T-helper 2 cell treated with Interferon-gamma antibody and Interleukin-4, amounts not matched to agents 5 μg/mL and 100 μg/mL, for 36 hours (primary cell): ENCODE results near the gene OR2G3.

Experiments
- DNase-seq: peaks from one replicate; pipeline ENCODE4 v3.0.0; 2021; ENCODE audit warnings: low spot score
- H3K27ac Mint-ChIP-seq: one replicate; pipeline ENCODE4 v1.8.0; 2021; ENCODE audit warnings: mild to moderate bottlenecking, mixed read lengths
- H3K27me3 Mint-ChIP-seq: one replicate; pipeline ENCODE4 v1.8.0; 2021; ENCODE audit warnings: low read depth, mixed read lengths
- H3K36me3 Mint-ChIP-seq: one replicate; pipeline ENCODE4 v1.8.0; 2021; ENCODE audit warnings: low read depth, mixed read lengths
- H3K4me1 Mint-ChIP-seq: one replicate; pipeline ENCODE4 v1.8.0; 2021; ENCODE audit warnings: low read depth, mixed read lengths
- H3K4me3 Mint-ChIP-seq: one replicate; pipeline ENCODE4 v1.8.0; 2022; ENCODE audit warnings: mild to moderate bottlenecking, moderate library complexity, mixed read lengths
- H3K9me3 Mint-ChIP-seq: one replicate; pipeline ENCODE4 v1.8.0; 2021; ENCODE audit warnings: mixed read lengths

The OR2G3 gene

DNA sequence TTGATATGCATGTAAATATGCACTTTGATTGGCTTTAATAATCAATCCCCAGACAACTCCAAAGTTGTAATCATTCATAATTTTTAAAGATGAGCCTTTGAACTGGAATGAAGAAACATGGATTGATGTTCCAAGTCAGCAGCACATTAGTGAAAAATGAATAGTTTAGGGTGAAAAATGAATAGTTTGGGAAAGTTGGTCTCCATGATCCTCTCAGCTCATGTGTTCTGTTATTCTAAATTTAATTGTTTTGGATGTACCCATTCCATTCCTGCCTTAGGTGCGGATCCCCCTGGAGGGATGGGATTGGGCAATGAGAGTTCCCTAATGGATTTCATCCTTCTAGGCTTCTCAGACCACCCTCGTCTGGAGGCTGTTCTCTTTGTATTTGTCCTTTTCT, at the start of gene OR2G3:
OR2G3 (plus strand) TSS at position 301 of the 400 bp plus-strand sequence; CDS start at position 301, 0 bp downstream.
- no peak for DNase-seq
- H3K4me1 Mint-ChIP-seq = no peaks in the 10 kb centered on the region
- no peaks in the 10 kb centered on the region for H3K36me3 Mint-ChIP-seq
- H3K27ac Mint-ChIP-seq = no peak within 1 kb of the TSS
- H3K4me3 Mint-ChIP-seq = no peak within 1 kb of the TSS
- H3K9me3 Mint-ChIP-seq = no peaks in the 10 kb centered on the region
- no peaks in the 10 kb centered on the region for H3K27me3 Mint-ChIP-seq

DNA sequence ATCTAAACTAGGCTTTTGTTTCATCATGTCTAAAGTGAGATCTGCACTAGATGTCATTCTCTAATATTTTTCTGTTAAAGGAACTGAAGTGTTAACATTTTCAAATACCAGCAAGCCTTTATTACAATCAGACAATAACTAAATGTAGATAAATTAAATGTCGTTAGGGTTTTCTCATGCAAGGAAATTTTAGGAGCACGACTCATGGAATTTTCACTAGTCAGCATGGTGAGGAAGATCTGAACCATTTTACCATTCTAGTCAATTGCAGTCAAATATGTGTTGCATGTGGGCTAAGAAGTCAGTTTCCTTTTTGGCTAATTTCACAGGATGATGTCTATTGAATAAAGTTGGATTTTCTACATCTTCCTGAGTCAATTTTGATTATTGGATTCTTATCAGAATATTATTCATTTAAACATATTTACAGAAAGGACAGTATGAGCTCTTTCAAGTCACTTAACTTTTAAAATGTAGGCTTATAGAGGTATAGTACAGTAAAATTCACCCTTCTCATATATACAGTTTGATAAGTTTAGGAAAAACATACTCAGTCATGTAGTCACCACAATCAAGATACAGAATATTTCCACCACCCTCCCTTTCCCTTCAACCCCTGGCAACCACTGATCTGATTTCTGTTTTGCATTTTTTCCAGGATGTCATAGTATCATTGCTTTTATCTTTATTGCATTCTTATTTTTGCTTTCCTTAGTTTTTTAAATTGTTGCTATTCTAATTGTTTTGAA, 47.3 kb upstream of the OR2G3 start:
- Mint-ChIP-seq H3K9me3 (no peaks in the 10 kb centered on the region), H3K4me1 (no peaks in the 10 kb centered on the region), H3K36me3 (no peaks in the 10 kb centered on the region), H3K4me3 (no peak overlapping the region), H3K27ac (no peak overlapping the region), H3K27me3 (no peaks in the 10 kb centered on the region)
- no peak for DNase-seq

DNA sequence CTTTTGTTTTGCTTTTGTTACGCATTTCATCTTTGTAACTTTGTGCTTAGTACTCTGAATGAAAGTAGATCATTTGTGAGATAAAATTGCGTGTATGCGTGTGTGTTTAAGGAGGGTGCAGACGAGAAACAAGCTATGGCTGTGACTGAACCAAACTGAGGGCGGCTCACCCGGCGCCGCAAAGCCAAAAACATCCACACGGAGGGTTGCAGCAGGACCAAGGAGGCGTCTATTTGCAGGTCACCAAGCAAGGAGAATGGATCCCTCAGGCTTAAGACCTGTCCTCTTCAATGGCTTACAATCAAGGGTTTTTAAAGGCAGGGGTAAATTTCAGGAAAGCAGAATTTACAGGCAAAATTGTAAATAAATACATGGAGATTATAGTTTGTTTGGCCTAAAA, 43.7 kb upstream of the OR2G3 start:
- Mint-ChIP-seq H3K4me3 (no peak overlapping the region), H3K9me3 (no peaks in the 10 kb centered on the region), H3K36me3 (no peaks in the 10 kb centered on the region), H3K27me3 (no peaks in the 10 kb centered on the region), H3K4me1 (no peaks in the 10 kb centered on the region), H3K27ac (no peak overlapping the region)
- DNase-seq = no peak

DNA sequence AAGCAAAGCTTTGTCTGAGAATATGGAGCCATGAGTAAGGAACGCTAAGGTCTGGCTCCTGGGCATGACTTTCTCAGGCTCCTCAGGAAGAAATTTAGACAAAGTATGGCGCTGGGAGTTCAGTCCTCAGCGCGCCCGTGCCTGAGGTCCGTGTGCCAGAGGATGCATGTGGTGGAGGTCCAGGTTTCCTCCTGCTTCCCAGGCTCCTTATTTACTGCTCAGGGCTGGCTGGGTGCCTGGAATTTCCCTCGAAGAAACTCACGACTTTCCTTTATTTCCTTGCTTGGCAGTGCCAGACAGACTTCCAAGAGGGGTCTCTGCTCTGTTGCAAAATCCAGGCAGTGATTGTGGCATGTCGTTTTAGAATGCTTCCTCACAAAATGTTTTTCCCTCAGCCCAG, 43.2 kb upstream of the OR2G3 start:
- Mint-ChIP-seq H3K9me3 (no peaks in the 10 kb centered on the region), H3K4me3 (no peak overlapping the region), H3K27ac (no peak overlapping the region), H3K4me1 (no peaks in the 10 kb centered on the region), H3K36me3 (no peaks in the 10 kb centered on the region), H3K27me3 (no peaks in the 10 kb centered on the region)
- no peak for DNase-seq

DNA sequence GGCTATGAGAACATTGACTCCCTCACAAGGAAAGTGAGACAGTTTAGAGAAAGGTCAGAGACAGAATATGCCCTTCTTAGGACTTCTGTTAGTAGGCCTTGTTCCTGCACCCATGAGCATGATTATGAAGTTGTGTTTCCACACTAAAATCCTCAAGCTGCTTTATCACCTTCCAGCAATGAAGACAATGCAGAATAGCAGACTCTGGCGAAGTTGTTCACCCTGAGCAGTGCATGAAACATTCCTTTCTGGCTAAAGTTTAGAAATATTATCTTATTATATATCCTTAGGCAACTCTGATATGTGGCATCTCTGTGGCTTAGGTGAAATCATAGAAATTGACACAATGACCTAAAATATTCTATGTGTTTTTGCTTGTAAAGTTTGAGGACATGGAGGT, 31.1 kb upstream of the OR2G3 start:
- peaks cover 10% of the 10 kb centered on the region for H3K9me3 Mint-ChIP-seq
- no peak overlapping the region for H3K4me3 Mint-ChIP-seq
- no peak for DNase-seq
- H3K27me3 Mint-ChIP-seq = peaks cover 2% of the 10 kb centered on the region
- H3K36me3 Mint-ChIP-seq = no peaks in the 10 kb centered on the region
- no peak overlapping the region for H3K27ac Mint-ChIP-seq
- no peaks in the 10 kb centered on the region for H3K4me1 Mint-ChIP-seq

DNA sequence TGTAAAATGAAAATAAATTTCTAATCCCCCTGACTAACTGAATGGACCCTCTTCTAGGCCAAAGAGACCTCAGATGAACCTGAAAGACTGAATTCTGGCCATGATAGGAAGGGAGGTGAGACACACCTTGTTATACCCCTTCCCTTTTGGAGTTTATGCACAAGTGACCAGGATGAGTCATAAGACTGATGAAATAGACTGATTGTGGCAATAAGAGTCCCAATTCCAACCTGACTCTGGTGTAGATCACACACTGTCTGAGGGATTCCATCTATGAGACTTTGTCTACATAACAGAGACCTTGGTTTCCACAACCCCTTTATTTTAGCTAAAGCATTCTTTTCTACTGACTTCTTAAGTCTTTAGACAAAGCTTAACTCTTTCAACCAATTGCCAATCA, 30.7 kb upstream of the OR2G3 start:
- H3K27me3 Mint-ChIP-seq = peaks cover 2% of the 10 kb centered on the region
- no peaks in the 10 kb centered on the region for H3K4me1 Mint-ChIP-seq
- DNase-seq = no peak
- H3K36me3 Mint-ChIP-seq = no peaks in the 10 kb centered on the region
- no peak overlapping the region for H3K27ac Mint-ChIP-seq
- no peak overlapping the region for H3K4me3 Mint-ChIP-seq
- H3K9me3 Mint-ChIP-seq = peaks cover 10% of the 10 kb centered on the region

DNA sequence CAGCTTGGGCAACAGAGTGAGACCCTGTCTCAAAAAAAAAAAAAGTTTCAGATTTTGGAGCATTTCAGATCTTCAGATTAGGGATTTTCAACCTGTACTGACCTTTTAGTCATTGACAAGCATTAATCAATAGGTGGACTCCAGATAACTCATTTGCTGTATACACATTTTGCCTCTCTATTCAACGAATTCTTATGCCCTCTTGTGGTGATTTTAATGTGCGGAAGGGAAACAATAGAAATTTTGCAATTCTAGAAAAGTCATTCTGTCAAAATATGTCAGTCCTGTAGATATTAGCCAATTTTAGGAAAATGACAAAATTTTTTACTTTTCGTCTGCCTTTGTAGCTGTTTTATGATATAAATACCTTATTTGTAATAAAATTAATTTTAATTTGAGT, 28.9 kb upstream of the OR2G3 start:
- no peak for DNase-seq
- Mint-ChIP-seq H3K27ac (no peak overlapping the region), H3K9me3 (no peaks in the 10 kb centered on the region), H3K36me3 (no peaks in the 10 kb centered on the region), H3K27me3 (peaks cover 2% of the 10 kb centered on the region), H3K4me1 (no peaks in the 10 kb centered on the region), H3K4me3 (no peak overlapping the region)

DNA sequence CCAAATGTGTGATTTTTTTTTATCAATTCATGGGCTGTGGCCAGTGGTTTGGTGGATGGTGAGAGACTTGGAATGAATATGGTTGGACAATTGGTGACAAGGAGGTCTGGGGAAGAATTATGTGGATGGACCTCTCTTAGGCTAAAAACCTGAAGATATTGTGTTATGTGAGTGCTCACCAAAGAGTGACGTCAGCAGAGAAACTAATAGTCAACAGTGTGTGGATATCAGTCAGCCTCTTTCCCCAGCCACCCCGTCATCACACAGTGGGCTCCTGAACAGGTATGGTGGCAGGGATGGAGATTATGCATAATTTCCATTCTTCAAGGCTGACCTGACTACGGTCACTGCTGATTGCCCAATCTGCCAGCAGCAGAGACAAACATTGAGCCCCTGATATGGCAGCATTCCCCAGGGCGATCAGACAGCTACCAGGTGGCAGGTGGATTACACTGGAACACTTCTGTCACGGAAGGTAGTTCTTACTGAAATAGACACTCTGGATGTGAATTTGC, 26.4 kb upstream of the OR2G3 start:
- Mint-ChIP-seq H3K4me1 (no peaks in the 10 kb centered on the region), H3K27me3 (peaks cover 2% of the 10 kb centered on the region), H3K36me3 (no peaks in the 10 kb centered on the region), H3K27ac (no peak overlapping the region), H3K9me3 (no peaks in the 10 kb centered on the region), H3K4me3 (no peak overlapping the region)
- DNase-seq = no peak

DNA sequence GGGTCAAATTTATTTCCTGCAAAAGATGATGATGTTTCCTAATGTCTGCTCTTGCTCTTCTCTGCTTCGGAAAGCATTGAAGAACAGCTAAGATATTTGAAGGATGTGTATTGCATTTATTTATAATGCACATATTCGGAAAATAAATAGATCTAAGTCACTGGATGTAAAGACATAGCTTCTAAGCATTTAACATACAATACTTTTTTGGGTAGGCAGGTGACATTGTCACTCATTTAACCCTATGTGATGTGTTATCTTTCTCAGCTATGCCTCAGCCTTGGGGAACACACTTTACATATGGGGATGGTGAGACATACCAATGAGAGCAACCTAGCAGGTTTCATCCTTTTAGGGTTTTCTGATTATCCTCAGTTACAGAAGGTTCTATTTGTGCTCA, 17.3 kb upstream of the OR2G3 start, which contains the start of gene OR2G2:
OR2G2 (plus strand) TSS at position 301 of the 400 bp plus-strand sequence; CDS start at position 301, 0 bp downstream.
- no peak within 1 kb of the TSS for H3K4me3 Mint-ChIP-seq
- H3K9me3 Mint-ChIP-seq = no peaks in the 10 kb centered on the region
- no peak for DNase-seq
- H3K27me3 Mint-ChIP-seq = no peaks in the 10 kb centered on the region
- no peak within 1 kb of the TSS for H3K27ac Mint-ChIP-seq
- no peaks in the 10 kb centered on the region for H3K36me3 Mint-ChIP-seq
- H3K4me1 Mint-ChIP-seq = no peaks in the 10 kb centered on the region

DNA sequence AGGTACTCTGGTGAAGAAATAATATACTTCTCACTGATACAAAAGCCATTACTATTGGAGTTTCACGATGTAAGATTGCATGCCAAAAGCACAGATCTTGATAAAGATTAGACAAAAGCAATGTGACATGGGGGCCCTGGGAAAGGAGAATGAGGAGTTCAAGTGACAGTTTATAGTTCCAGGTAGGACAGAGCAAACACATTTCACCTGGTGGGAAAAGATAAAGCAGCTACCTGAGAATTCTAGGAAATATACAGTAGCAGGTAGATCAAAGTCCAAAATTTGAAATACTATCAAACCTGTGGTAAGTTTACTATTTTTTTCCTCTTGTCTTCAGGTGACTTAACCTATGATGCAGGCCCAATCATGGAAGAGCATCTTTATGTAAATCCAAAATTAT, 8.0 kb downstream of the OR2G3 start:
- H3K4me3 Mint-ChIP-seq = no peak overlapping the region
- H3K4me1 Mint-ChIP-seq = no peaks in the 10 kb centered on the region
- no peaks in the 10 kb centered on the region for H3K27me3 Mint-ChIP-seq
- H3K9me3 Mint-ChIP-seq = no peaks in the 10 kb centered on the region
- DNase-seq = no peak
- H3K36me3 Mint-ChIP-seq = no peaks in the 10 kb centered on the region
- no peak overlapping the region for H3K27ac Mint-ChIP-seq

DNA sequence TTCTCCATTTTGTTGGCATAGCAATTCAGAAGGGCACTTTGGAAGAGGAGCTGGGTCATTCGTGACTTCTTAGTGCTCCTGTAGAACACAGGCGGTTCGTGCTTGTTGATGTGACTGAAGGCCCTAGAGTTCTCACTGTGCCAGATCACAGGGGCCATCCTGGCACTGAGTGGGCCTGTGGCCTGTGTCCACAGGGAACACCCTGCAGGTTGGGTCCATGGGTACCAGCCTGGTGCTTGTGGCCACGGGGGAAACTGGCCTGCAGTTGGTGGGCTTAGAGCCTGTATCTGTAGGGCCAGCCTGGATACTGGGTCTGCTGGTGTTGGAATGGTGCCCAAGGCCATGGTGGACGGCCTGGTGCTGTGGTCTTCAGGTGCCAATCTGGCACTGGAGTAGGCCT, 9.2 kb downstream of the OR2G3 start:
- no peak for DNase-seq
- Mint-ChIP-seq H3K27me3 (no peaks in the 10 kb centered on the region), H3K27ac (no peak overlapping the region), H3K4me3 (no peak overlapping the region), H3K4me1 (no peaks in the 10 kb centered on the region), H3K9me3 (no peaks in the 10 kb centered on the region), H3K36me3 (no peaks in the 10 kb centered on the region)

DNA sequence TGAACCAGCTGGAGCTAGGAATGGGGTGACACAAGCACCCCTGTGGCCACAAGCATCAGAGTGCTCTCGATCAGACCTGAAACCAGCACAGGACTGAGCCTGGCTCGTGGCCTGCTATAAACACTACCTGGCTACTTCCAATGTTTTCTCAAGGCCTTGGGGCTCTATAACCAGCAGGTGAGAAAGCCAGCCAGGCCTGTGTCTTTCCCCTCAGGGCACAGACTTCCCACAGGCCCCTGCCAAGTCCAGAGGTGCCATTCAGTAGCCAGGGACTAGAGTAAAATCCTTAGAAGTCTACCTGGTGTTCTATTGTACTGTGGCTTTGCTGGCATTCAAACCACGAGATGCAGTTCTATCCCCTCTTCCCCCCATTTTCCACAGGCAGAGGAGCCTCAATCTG, 22.6 kb downstream of the OR2G3 start:
- no peak for DNase-seq
- Mint-ChIP-seq H3K27ac (no peak overlapping the region), H3K27me3 (no peaks in the 10 kb centered on the region), H3K36me3 (no peaks in the 10 kb centered on the region), H3K4me3 (no peak overlapping the region), H3K9me3 (no peaks in the 10 kb centered on the region), H3K4me1 (no peaks in the 10 kb centered on the region)

DNA sequence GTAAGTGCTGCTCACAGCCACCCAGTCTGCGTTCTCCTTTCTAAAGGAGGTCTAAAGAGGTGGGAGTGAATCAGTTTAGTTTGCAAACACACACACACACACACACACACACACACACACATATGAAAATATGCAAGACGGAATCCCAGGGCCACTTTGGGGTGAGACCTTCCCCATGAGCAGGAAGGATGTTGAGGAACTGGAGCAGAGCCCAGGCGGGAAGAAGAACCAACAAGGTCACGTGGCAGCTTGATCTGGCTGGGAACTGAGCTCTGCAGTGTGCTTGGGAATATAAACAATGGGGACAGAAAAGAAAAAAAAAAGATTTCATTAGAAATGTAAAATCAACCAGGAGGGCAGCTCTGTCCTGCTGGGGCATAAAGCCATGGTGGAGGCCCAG, 32.6 kb downstream of the OR2G3 start:
- Mint-ChIP-seq H3K27ac (no peak overlapping the region), H3K27me3 (peaks cover 4% of the 10 kb centered on the region), H3K4me1 (no peaks in the 10 kb centered on the region), H3K36me3 (no peaks in the 10 kb centered on the region), H3K9me3 (no peaks in the 10 kb centered on the region), H3K4me3 (no peak overlapping the region)
- no peak for DNase-seq

DNA sequence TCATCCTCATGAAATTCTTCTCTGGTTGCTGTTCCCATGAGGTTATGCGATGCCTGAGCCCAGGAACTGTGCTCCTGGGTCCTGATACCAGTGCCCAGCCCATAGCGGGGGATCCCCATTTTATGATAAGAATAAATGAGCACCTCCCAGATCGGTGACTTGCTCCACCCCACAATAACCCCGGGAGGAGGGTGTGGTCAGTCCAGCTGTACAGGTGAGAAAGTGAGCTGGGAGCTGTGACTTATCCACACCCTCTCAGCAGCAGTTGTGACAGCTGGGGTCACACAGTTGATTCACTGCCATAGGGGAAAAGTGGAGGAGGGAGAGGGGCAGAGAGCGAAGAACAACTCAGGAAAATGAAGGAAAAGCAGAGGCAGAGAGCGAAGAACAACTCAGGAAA, 33.4 kb downstream of the OR2G3 start:
- DNase-seq = no peak
- no peaks in the 10 kb centered on the region for H3K9me3 Mint-ChIP-seq
- H3K27me3 Mint-ChIP-seq = peaks cover 4% of the 10 kb centered on the region
- H3K4me1 Mint-ChIP-seq = no peaks in the 10 kb centered on the region
- no peaks in the 10 kb centered on the region for H3K36me3 Mint-ChIP-seq
- H3K27ac Mint-ChIP-seq = no peak overlapping the region
- peak overlapping the region; percentile 50 for H3K4me3 Mint-ChIP-seq
